Epithelial cell of esophagus (primary cell): Measurements from ENCODE around the gene IGSF8.

Source experiments
- DNase-seq: peaks from one replicate; pipeline ENCODE4 v3.0.0; 2010; ENCODE audit warnings: low read depth
- H3K4me3 ChIP-seq: 2 replicates; pipeline ENCODE4 v1.5.1; 2011; ENCODE audit warnings: mild to moderate bottlenecking, low read length, control low read depth
- CTCF ChIP-seq: IDR thresholded peaks from 2 replicates; pipeline ENCODE4 v1.5.1; 2011; ENCODE audit warnings: low read depth, mild to moderate bottlenecking, low read length, control low read depth, inconsistent platforms; ENCODE audit not compliant: insufficient read depth; ENCODE audit errors: missing control alignments

Gene IGSF8

GRCh38 chr1:160105155-160105554 lies 6.7 kb upstream of the IGSF8 start:
- DNase-seq, result no peak
- H3K4me3 ChIP-seq, result no peak overlapping the region
- TF ChIP-seq CTCF, result no peak

GRCh38 chr1:160104486-160104885 lies 6.1 kb upstream of the IGSF8 start:
- no peak for DNase-seq

GRCh38 chr1:160103658-160104408 lies 5.4 kb upstream of the IGSF8 start:
- no peak overlapping the region for H3K4me3 ChIP-seq
- DNase-seq, result no peak
- TF ChIP-seq CTCF, result no peak

More at GRCh38 chr1:160104486-160104885, 6.1 kb upstream of the IGSF8 start:
- no peak for TF ChIP-seq CTCF
- H3K4me3 ChIP-seq, result no peak overlapping the region

- no peak for DNase-seq
- no peak overlapping the region for H3K4me3 ChIP-seq
- TF ChIP-seq CTCF, result no peak
These were observed 3.5 kb upstream of the IGSF8 start for GRCh38 chr1:160101717-160102522.

- H3K4me3 ChIP-seq, result no peak overlapping the region
These were observed 2.8 kb upstream of the IGSF8 start for GRCh38 chr1:160101037-160101716.

More at GRCh38 chr1:160101037-160101716, 2.8 kb upstream of the IGSF8 start:
- peak; percentile 70 for DNase-seq
- peak; percentile 97 for TF ChIP-seq CTCF
